Measurements from ENCODE around the gene NR4A3.
"Not testable (repeated sequence)": the region's sequence is repeated elsewhere in the genome, so short reads cannot be mapped to it uniquely, and the experiment has no call there.

The NR4A3 gene

DNA sequence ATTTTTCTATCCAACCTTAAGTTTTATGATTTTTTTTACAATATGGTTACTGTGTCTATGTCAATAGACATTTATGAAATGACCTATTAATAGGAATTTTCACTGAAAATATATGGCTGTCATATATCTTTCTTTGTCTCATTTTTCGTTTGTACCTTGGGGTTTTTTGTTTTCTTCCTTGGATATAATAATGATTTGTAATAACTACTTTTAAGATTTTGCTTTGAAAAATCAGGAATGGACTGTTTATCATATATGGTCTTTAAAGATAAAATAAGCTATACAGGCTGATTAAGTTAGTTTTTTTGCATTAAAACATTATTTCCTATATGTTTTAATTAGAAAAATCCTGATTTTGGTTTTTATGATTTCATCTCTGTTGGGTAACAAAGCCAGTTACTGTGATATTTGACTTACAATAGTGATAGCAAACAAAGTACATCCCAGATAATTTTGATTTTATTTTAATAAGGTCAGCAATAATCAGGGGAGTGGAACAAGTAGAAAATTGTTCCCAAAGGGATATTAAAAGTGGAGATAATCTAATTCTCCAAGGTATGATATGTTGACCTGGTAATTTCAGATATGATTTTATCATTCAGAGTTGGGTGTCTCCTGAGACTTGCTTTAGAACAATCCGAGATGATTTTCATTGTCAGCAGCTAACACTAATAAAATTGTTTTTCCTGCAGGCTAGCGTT lies 10.3 kb downstream of the NR4A3 start:
- DNase-seq: no peak

- DNase-seq: no peak
Observed at GRCh38 chr9:99832558-99832864, 10.8 kb downstream of the NR4A3 start.

DNA sequence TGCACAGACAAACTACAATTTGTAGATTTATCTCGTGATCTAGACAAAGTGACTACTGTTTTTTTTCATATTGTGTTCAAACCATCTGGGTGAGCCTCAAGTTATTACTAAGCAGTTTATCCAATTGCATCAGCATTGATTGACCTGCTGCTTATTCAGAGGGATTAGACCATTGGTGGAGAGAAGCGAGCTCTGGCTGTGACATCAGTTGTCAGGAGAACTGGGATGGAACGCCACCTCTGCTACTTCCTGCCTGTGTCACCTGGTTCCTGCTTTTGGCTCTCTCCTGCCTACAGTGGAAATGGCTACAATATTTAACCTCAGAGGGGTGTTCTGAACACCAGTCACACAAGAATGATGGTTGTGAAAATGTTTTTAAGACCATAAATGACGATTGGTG lies 12.1 kb downstream of the NR4A3 start:
- DNase-seq: no peak

DNA sequence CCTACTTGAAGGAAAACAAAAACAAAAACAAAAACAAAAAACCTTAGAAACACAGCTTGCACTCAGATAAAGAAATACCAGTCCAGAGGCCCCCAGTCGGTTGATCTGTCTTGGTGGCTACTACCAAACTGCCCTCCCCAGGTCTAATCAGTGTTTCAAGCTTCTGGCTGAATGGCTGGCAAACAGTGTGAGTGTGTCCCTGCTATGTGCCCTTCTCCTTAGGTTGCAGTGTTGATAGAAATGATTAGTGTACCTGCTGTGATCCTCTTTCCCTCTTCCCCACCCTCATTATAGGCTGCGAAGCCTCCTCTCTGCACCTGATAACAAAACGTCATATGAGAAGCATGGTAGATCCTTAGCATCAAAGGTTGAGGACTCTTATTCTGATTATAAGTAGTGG lies 12.8 kb downstream of the NR4A3 start:
- DNase-seq: no peak

- DNase-seq: no peak
Observed at GRCh38 chr9:99835142-99835541, 13.5 kb downstream of the NR4A3 start.

- DNase-seq: no peak
Observed at GRCh38 chr9:99835581-99835980, 13.9 kb downstream of the NR4A3 start.

DNA sequence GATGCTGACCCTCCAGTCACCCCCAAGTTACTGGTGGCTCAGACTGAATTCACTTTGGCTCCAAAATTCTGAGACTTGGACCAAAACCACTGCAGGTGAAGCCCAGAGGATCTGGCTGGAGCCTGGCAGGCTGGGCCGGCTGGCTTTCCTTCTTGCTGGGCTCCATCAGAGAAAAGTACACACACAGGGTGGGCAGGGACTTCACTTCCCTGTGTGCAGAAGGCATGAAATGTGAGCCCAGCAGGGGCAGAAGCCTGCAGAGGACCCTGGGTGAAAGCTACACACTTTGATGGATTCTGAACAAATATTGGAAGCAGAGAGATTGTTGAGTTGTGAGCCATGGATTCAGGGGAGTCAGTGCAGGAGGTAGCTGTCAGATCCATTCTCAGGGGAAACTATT lies 18.4 kb downstream of the NR4A3 start:
- no peak for DNase-seq

DNA sequence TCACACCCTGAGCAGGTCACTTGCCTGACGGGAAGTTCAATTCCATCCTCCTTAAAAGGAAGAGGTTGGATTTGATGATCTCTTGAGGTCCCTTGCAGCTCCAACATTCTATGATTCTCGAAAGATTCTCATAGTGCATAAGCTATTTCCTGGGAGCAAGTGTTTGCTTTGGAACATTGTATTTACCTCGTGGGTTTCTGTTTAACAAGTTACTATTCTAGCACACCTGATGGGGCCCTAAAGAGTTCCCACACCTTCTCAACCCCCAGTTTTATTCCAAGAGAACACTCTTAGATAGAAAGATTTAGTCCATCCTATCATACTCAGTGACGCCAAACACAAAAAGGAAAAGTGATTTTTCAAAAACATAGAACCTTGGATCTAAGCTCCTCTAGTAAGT lies 23.4 kb downstream of the NR4A3 start:
- DNase-seq: no peak

GRCh38 chr9:99848447-99848846 lies 26.8 kb downstream of the NR4A3 start:
- no peak for DNase-seq

- DNase-seq: no peak
Observed at GRCh38 chr9:99850736-99851499, 29.2 kb downstream of the NR4A3 start.

DNA sequence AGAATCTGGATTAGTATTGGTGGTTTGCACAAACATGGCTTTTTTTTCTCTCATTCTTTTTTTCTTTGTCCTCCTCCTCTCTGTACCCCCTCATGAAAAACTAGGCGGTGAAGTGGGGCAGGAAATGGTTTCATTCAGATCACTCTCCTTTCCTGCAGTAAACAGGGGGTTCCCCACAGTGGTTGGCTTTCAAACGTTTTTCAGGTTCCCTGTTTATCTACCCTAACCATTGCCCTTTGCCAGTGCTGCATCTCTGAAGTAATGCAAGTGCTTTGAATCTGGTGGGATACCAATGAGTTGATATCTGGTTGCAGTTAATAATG lies 29.8 kb downstream of the NR4A3 start:
- no peak for DNase-seq

DNA sequence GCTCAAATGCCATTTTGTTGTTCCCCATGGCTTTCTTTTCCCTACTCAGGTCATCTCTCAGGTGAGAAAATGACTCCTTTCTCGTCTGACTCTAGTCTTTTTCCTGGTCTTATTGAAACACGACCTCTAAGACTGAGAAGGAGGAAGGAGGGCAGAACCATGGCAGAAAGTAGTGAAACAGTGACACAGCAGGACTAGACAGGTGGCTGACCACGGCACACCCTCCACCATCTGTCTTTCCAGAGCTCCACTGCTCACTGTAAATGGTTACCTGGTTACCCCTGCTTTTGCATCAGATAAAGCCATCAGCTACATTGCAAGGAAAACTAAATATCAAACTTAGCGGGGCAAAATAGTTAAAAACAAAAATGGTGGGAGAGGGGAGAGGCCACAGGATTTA lies 30.9 kb downstream of the NR4A3 start:
- DNase-seq: no peak

GRCh38 chr9:99855467-99856176 lies 33.9 kb downstream of the NR4A3 start:
- no peak for DNase-seq

DNA sequence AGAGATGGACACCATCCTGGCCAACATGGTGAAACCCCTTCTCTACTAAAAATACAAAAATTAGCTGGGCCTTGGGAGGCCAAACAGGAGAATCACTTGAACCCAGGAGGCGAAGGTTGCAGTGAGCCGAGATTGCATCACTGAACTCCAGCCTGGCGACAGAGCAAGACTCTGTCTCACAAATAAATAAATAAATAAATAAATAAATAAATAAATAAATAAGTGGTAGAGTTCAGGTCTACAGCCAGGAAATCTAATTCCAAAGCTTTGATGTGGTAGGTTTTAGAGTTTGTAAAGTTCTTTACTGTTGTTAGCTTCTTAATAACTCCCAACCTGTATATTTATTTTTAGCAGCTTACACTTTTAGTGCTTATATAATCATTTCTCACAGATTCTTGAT lies 35.9 kb downstream of the NR4A3 start:
- DNase-seq: not testable (repeated sequence)

DNA sequence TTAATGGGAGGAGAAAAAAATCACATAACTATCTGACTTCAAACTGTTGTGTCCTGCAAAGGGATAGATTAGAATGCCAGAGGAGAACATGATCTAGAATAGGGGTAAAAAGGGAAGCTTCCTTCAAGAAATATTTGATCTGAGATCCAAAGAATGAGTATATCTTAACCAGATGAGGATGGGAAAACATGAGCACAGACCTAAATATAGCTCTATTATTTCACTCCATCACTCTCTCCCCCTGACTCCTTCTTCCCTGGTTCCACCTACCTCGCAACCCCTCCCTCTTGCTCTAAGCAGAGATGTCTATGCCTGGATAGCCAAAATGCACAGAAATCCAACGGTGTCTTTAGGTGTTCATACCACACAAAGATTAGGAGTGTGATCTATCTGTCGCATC lies 36.4 kb downstream of the NR4A3 start:
- DNase-seq: no peak

- peak in 4 of 58 donors; percentile 0 to 15 (median 6) for DNase-seq
Observed at GRCh38 chr9:99859243-99859980, 37.7 kb downstream of the NR4A3 start.

GRCh38 chr9:99860266-99860665 lies 38.6 kb downstream of the NR4A3 start:
- no peak for DNase-seq

GRCh38 chr9:99863955-99864354 lies 42.3 kb downstream of the NR4A3 start:
- no peak for DNase-seq

DNA sequence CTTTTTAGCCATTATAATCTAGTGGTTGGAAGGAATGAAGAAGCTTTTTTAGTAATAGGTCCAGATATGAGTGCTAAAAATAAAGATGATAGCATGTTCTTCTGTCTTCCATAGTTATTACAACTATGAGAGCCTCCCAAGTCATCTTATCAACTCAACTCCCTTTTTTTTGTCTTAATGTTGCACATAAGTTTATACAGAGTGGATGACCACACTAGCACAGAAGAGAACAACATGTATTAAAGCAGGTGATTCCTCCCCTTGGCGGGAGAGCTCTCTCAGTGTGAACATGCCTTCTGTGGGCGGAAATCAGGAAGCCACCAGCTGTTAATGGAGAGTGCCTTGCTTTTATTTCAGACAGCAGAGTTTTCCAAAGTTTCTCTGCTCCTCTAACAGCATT lies 44.7 kb downstream of the NR4A3 start:
- DNase-seq: peak in 8 of 58 donors; percentile 1 to 49 (median 7)

- no peak for DNase-seq
Observed at GRCh38 chr9:99867536-99867935, 45.9 kb downstream of the NR4A3 start.

DNA sequence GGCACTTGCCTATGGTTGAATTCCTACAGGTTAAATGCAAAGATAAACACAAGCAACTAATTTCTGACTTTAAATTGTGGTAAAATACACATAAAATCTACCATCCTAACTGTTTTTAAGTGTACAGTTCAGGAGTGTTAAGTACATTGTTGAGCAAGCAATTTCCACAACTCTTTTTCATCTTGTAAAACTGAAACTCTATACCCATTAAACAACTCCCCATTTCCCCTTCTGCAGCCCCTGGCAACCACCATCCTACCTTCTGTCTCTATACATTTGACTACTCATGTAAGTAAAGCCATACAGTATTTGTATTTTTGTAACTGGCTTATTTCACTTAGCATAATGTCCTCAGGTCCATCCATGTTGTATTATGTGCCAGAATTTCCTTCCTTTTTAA lies 46.3 kb downstream of the NR4A3 start:
- DNase-seq: no peak

- no peak for DNase-seq
Observed at GRCh38 chr9:99868845-99869244, 47.2 kb downstream of the NR4A3 start.

Data from anterior cingulate cortex (tissue), 58 donors.